ENCODE data around the gene TNS1. TPM values are rescaled to one million over a fixed set of nuclear protein-coding genes. Genes with fewer than 3 reads are reported as not detected.

The TNS1 gene
- polyA plus RNA-seq, 1 experiment, result 19.7 TPM

GRCh38 chr2:217777906-217778305 is 224.9 kb downstream of the TNS1 start:
- CTCF ChIA-PET, result interaction anchor here (0.6 to 4.9 kb wide), 4 partner anchors 8 to 142 kb away, joined by 3 to 44 read pairs (median 14); no protein-coding TSS in a partner anchor
- Histone ChIP-seq H3K27ac (ENCODE audit: low read depth, low read length) (no peak overlapping the region), H3K4me3 (ENCODE audit: low read depth, low read length) (no peak overlapping the region), H3K9me3 (ENCODE audit: control insufficient read depth, insufficient read depth, low read length) (no peaks in the 10 kb centered on the region), H3K27me3 (ENCODE audit: control insufficient read depth, insufficient read depth, low read length) (no peaks in the 10 kb centered on the region)
- no peak for TF ChIP-seq CTCF (IDR thresholded peaks at IDR 0.05; ENCODE audit: low read depth, low read length)
- DNase-seq (ENCODE audit: low read depth, low spot score), result no peak
- POLR2A ChIA-PET, result no interaction called here

- ChIA-PET POLR2A (interaction anchor here (0.6 kb wide), 1 partner anchor 438 kb away, joined by 5 read pairs; no protein-coding TSS in a partner anchor), CTCF (interaction anchor here (1.0 to 4.9 kb wide), 4 partner anchors 9 to 292 kb away, joined by 3 to 44 read pairs (median 14); no protein-coding TSS in a partner anchor)
- H3K4me3 ChIP-seq (ENCODE audit: low read depth, low read length), result no peak overlapping the region
- H3K27ac ChIP-seq (ENCODE audit: low read depth, low read length), result no peak overlapping the region
- DNase-seq (ENCODE audit: low read depth, low spot score), result no peak
- H3K27me3 ChIP-seq (ENCODE audit: control insufficient read depth, insufficient read depth, low read length), result no peaks in the 10 kb centered on the region
- TF ChIP-seq CTCF (IDR thresholded peaks at IDR 0.05; ENCODE audit: low read depth, low read length), result no peak
- H3K9me3 ChIP-seq (ENCODE audit: control insufficient read depth, insufficient read depth, low read length), result no peaks in the 10 kb centered on the region
These were observed 226.2 kb downstream of the TNS1 start for GRCh38 chr2:217776631-217777030.

GRCh38 chr2:217775920-217776503 is 226.8 kb downstream of the TNS1 start:
- TF ChIP-seq CTCF (IDR thresholded peaks at IDR 0.05; ENCODE audit: low read depth, low read length), result no peak
- Histone ChIP-seq H3K9me3 (ENCODE audit: control insufficient read depth, insufficient read depth, low read length) (no peaks in the 10 kb centered on the region), H3K27ac (ENCODE audit: low read depth, low read length) (no peak overlapping the region), H3K4me3 (ENCODE audit: low read depth, low read length) (no peak overlapping the region), H3K27me3 (ENCODE audit: control insufficient read depth, insufficient read depth, low read length) (no peaks in the 10 kb centered on the region)
- ChIA-PET CTCF (interaction anchor here (4.2 to 4.9 kb wide), 2 partner anchors 10 to 13 kb away, joined by 24 to 44 read pairs; no protein-coding TSS in a partner anchor), POLR2A (no interaction called here)
- no peak for DNase-seq (ENCODE audit: low read depth, low spot score)

GRCh38 chr2:217774232-217774631 is 228.6 kb downstream of the TNS1 start:
- POLR2A ChIA-PET, result no interaction called here
- TF ChIP-seq CTCF (IDR thresholded peaks at IDR 0.05; ENCODE audit: low read depth, low read length), result no peak
- Histone ChIP-seq H3K9me3 (ENCODE audit: control insufficient read depth, insufficient read depth, low read length) (no peaks in the 10 kb centered on the region), H3K4me3 (ENCODE audit: low read depth, low read length) (no peak overlapping the region), H3K27ac (ENCODE audit: low read depth, low read length) (no peak overlapping the region), H3K27me3 (ENCODE audit: control insufficient read depth, insufficient read depth, low read length) (no peaks in the 10 kb centered on the region)
- no peak for DNase-seq (ENCODE audit: low read depth, low spot score)
- CTCF ChIA-PET, result interaction anchor here (1.3 to 4.9 kb wide), 3 partner anchors 12 to 18 kb away, joined by 6 to 44 read pairs (median 24); no protein-coding TSS in a partner anchor

GRCh38 chr2:217773539-217773938 is 229.3 kb downstream of the TNS1 start:
- CTCF ChIA-PET, result interaction anchor here (1.3 to 4.9 kb wide), 3 partner anchors 12 to 17 kb away, joined by 6 to 44 read pairs (median 24); no protein-coding TSS in a partner anchor
- no peak for TF ChIP-seq CTCF (IDR thresholded peaks at IDR 0.05; ENCODE audit: low read depth, low read length)

More at GRCh38 chr2:217773539-217773938, 229.3 kb downstream of the TNS1 start:
- Histone ChIP-seq H3K27ac (ENCODE audit: low read depth, low read length) (no peak overlapping the region), H3K27me3 (ENCODE audit: control insufficient read depth, insufficient read depth, low read length) (no peaks in the 10 kb centered on the region), H3K9me3 (ENCODE audit: control insufficient read depth, insufficient read depth, low read length) (no peaks in the 10 kb centered on the region), H3K4me3 (ENCODE audit: low read depth, low read length) (no peak overlapping the region)
- POLR2A ChIA-PET, result no interaction called here
- DNase-seq (ENCODE audit: low read depth, low spot score), result no peak

Data from AG04450 (cell line).